ENCODE results near the gene DUSP7. TPM values are rescaled to one million over a fixed set of nuclear protein-coding genes. Genes with fewer than 3 reads are reported as not detected.

The DUSP7 gene
- polyA plus RNA-seq, 4 donors, result 14.6 to 21.5 (median 18.2) TPM

DNA sequence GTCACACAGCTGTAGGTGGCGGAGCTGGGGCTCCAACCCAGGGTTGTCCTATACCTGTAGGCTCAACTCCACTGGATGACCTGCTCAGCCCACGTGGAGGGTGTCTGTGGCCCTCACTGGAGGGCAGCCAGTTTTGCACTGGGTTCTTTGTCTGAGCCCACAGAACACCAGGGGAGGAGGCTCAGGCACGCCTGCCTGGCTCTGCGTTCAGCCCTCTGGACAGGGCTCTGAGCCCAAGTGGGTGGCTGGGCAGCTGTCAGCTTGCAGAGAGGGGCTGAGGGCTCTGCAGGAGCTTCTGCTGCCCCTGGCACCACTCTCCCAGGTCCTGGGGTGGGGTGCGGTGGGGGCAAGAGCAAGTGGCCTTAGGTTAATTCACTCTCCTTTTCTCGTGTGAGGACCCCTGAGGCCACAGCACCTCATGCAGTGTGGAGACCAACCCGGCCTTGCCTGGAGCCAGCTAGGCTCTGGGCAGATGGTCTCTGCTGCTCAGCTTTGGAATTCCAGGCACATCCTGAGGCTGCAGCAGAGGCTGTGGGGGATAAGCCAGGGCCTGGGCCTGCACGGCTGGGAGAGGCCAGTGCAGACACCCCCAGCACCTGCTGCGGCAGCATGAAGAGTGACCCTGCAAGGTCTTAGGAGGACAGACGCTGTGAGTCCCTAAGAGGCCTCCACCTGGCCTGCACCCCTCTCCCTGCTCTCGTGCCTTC lies 23.5 kb downstream of the DUSP7 start:
- no peak for DNase-seq (ENCODE audit: low read depth in 4 of 4, low spot score in 2 of 4)

DNA sequence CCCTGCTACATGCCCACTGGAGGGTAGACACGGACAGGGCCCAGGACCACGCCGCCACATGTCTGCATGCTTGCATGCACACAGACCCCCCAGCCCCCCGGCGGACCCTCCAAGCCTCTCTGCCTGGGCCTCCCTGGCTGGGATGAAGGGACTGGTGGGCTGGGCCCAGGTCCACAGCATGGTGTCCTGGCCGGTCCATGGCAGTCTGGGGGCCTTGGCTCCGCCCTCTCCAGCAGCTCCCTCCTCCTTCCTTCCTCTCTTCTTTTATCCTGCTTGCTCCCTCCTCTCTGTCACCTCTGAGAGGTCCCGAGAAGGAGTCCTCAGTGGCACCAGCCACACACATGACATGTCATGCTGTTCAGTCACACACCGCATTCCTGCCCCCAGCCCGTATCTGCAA lies 24.5 kb downstream of the DUSP7 start:
- DNase-seq (ENCODE audit: low read depth in 4 of 4, low spot score in 2 of 4), result no peak

DNA sequence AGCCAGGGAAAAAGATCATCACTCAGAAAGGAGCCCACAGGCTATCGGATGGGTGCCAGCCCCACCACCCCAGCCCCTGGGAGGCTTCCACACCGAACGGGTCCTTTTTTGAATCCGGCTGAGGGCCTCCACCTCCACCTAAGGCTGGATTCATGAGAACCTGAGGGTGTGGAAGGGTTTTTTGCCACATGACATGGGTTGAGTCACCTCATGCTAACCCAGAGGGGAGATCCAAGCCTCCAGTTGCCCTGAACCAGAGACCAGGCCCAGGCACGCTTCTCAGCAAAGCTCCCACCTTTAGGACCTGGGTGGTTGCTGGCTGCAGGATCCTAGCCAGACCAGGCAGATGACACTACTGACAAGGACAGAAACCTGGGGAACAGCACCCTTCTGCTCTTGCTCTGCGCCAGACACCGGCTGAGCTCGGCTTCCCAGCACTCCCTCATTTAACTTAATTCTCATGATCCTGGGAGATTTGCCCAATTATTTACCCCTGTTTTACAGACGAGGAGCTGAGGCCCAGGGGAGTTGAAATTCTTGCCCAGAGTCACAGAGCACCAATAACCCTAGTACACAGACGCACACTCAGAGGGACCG lies 25.6 kb downstream of the DUSP7 start:
- no peak for DNase-seq (ENCODE audit: low read depth in 4 of 4, low spot score in 2 of 4)

DNA sequence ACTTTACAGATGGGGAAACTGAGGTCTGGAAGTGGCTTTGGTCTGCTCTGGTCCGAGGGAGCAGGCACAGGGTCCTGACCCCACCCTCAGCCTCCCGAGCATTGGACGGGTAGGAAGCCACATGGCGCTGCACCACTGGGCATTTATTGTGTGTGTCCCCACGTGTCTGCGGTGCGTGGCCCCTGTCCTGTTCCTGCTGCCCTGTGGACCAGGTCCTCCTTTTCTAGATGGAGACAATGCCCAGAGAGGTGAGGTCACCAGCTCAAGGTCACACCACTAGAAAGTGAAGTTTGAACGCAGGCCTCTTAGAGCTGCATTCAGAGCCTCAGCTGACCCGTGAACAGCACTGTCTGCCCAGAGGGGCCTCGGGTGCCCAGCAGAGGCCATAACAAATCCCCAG lies 26.8 kb downstream of the DUSP7 start:
- DNase-seq (ENCODE audit: low read depth in 4 of 4, low spot score in 2 of 4), result no peak

DNA sequence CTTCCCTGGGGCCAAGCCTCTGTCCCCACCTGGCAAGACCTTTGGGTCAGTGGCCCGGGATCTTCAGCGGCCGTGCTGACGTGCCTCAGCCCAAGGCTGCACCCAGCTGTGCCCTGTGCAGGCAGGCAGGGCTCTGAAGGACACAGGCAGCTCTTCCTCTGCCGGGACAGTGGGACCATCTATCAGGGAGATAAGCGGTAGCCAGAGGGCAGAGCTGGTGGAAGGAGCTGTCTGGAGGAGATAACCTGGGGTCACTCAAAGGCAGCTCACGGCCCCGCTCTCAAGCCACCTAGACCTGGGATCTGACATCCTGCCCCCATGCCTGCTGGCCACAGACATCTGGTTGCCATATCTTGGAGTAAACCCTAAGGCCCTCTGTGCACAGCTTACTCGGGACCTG lies 27.3 kb downstream of the DUSP7 start:
- no peak for DNase-seq (ENCODE audit: low read depth in 4 of 4, low spot score in 2 of 4)

DNA sequence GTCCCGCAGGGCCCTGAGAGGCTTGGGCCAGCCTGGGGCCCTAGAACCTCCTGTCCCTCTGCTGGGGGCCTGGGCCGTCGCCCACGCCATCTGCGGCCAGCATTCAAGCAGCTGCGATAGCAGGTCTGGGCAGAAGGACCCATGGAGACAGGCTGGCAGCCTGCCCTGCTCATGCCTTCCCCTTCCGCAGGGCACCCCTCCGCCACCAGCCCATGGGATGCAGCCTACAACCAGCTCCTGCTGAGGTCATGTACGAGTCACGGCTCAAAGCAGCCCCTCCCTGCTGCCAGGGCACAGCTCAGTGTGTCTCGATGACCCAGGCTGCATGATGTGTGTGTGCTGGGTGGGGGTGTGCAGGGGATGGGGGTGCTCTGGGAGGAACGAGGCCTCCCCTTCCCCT lies 27.8 kb downstream of the DUSP7 start:
- no peak for DNase-seq (ENCODE audit: low read depth in 4 of 4, low spot score in 2 of 4)

DNA sequence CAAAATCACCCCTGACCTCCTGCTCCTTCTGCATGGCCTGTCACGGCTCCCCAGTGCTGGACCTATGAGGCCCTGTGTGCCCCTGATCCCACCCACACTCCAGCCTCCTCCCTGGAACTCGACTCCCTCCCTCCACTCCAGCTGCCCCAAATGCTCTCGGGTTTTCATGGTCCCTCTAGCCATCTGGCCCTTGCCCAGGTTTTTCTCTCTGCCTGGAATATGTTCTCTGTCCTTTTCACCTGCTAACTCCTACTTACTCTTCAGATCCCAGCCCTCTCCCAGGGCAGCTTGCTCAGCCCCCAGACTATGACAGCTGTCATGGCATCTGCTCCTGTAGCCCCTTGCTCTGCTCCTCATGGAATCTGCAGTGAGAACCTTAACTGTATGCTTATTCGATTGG lies 30.3 kb downstream of the DUSP7 start:
- DNase-seq (ENCODE audit: low read depth in 4 of 4, low spot score in 2 of 4), result no peak

DNA sequence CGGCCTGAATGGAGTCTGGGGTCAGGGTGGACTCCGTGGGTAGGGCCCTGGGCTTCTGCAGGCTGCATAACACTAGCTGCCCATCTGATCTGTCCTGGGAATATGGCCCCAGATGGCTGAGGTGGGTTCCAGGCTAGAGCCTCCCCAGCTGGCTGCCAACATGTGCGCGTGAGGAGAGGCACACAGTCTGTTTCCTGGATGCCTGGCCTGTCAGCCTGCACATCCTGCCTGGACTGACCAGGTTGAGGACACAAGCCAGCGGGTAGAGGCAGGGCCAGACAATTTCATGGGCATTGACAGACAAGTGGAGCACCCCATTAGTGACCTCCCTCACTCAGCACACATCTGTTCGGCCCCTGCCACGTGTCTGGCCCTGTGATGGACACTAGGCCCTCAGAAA lies 30.9 kb downstream of the DUSP7 start:
- no peak for DNase-seq (ENCODE audit: low read depth in 4 of 4, low spot score in 2 of 4)

DNA sequence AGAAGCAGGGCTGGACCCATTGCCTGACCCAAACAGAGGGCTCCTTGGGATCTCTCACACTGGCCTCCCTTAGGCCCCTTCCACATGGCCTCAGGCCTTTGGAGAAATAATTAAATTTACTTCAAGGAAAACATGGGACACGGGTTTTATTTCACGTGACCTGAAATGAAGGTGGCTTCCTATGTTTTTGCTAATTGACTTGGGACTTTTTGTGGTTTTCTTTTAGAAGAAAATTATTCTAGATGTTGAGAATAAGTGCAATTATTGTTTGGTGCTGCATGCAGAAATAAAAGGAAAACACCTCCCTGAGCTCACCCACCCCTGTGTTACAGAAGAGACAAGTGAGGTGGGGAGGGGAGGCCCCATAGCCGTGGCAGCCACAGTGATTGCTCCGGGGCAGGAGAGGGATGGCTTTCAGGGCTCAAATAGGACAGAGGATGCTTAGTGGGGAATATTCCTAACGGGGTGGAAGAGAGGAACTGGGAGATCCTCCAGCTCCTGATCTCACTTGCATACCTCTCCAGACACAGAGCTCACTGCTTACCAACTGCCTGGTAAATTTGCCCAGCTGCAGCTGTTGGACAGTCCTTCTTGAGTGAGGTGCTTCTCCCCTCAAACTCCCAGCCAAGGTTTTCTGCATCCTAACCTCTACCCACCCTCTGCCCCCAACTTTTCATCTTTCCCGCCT lies 31.5 kb downstream of the DUSP7 start:
- DNase-seq (ENCODE audit: low read depth in 4 of 4, low spot score in 2 of 4), result no peak

DNA sequence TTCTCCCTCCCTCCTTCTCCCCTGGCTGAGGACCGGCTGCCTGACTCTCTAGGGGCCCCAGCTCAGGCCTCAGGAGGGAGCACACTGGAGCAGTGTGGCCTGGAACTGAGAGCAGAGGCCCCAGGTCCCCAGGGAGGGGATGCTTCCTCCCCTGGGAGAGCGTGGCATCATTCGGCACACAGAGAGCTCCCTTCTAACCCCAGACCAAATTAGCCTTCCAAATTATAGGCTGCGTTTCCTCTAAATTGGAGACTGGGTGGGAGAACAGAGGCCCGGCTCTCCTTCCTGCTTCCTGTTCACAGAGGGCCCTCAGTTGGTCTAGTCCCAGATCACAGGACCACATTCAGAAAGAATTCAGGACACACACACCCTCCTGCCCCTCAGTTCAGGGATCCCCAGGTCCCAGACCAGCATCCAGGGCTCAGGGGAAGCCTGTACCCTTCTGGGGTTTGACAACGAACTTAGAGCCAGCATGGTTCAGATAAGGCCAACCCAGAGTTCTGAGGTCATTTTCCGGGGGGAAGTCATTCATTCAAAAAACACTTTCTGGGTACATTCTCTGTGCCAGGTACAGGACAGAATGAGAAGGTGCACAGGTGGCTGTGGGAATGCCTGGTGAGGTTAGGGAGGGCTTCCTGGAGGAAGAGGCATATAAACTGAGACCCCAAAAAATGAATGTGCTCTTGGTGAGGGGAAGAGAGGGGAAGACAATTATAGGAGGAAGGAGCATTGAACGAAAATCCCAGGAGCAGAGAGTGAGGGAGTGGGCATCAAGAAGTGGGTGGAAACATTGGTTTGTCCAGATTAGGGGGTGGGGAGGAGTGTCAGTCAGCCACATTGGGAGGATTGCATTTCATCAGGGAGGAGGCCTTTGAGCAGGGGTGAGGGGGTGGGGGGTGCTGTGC lies 32.3 kb downstream of the DUSP7 start:
- no peak for DNase-seq (ENCODE audit: low read depth in 4 of 4, low spot score in 2 of 4)

DNA sequence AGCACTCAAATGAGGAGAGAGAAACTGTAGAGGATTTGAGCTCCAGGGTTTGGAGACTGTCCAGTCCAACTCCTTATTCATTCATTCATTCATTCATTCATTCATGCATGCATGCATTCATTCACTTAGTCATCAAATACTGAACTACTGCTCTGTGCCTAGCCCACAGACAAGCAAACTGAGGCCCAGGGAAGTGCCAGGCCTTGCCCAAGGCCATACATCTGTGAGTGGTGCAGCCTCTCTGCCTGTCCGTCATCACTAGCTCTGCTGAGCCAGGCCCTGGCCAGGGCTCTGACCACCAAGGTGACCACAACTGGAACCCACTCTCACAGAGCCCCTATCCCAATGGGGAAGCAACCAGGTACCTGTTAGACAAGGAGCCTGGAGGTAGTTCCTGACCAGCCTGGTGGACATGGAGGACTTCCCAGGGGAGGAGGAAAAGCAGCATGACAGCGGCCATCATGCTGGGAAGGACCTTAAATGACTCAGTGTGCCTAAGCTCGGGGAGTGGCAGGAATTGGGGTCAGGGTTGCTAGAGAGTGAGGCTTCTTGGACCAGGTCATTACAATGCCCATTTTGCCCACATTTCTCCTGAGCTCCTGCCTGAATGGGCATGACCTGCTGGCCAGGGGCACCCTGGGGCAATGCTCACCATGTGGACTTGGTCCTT lies 33.1 kb downstream of the DUSP7 start:
- no peak for DNase-seq (ENCODE audit: low read depth in 4 of 4, low spot score in 2 of 4)

DNA sequence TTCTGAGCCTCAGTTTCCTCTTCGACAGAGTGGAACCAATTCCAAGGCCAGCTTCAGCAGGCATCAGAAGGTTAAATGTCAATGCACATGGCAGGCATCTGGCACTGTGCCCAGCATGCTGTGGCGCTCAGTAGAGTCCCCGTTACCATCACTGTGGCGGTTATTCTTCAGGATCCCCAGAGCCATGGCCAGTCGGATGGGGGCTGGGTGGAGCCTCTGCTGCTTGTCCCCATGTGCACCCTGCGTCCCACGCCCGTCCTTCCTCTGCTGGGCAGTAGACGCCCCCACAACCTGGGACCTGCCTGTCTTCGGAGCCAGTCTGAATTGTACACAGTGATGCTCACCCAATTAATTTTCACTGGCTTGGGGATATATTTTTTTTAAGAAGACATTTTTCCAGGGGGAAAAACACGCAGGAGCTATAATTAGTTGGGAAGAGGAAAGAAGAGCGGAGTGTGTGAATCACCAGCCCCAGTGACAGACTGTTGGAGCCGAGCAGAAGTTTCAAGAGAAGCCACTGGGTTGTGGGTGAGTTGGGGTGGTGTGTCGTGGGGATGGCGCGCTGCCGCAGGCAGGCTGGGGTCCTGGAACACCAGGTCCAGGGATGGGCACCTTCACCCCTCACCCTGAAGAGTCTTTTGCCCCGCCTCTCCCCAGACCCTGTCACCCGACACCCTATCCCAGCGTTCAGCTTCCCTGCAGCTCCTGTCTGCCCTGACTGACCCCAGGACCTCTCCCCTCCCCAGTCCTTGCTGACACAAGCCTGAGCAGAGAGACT lies 33.9 kb downstream of the DUSP7 start:
- no peak for DNase-seq (ENCODE audit: low read depth in 4 of 4, low spot score in 2 of 4)

DNA sequence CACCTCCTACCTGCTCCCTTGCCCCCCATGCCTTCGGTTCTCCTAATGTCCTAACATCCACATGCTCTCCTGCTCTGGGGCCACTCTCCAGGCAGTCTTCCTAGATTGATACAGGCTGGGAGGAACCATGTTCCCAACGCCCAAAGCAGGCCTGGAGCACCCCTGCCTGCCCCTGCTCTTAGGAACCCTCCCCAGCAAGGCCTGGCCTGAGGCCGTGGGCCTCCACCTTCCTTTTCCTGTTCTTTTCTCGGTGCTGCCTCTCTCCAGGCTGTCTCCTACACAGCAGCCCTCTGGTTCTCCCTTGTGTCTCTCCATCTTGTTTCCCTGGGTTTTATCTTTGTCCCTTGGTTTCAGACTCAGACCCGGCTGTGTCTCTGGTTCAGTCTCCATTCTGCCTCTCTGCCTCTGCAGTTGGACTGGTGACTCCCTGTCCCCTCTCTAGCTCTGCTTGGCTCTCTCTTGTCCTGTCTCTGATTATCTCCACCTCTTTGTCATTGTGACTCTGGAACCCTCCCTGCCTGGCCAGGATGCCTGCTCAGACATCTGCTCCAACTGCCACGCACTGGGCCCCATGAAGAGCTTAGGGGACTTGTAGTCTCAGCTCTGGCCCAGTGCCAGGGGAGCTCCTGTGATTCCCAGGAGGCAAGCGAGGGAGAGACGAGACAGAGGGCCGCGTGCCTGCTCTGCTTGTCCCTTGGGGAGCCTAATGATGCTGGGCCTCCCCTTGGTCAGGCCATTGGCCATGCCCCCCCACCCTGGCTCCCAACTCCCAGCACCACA lies 34.7 kb downstream of the DUSP7 start:
- no peak for DNase-seq (ENCODE audit: low read depth in 4 of 4, low spot score in 2 of 4)

DNA sequence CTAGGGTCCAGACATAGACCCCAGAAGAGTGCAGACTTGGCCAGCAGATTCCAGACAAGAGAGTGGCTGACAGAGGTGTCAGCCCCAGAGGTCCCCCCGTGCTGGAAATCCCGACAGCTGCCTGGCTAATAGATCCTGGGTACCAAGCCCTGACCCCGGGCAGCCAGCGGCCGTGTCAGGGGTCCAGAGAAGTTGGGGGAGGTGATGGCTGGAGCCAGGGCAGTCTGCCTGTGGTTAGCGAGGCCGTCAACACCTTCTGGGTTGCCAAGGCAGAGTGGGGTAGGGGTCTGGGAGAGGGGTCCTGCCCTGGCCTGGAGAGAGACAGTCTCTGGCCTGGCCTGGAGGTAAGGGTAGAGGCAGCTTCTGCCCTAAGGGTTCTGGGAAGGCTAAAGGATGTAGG lies 35.6 kb downstream of the DUSP7 start:
- DNase-seq (ENCODE audit: low read depth in 4 of 4, low spot score in 2 of 4), result no peak

DNA sequence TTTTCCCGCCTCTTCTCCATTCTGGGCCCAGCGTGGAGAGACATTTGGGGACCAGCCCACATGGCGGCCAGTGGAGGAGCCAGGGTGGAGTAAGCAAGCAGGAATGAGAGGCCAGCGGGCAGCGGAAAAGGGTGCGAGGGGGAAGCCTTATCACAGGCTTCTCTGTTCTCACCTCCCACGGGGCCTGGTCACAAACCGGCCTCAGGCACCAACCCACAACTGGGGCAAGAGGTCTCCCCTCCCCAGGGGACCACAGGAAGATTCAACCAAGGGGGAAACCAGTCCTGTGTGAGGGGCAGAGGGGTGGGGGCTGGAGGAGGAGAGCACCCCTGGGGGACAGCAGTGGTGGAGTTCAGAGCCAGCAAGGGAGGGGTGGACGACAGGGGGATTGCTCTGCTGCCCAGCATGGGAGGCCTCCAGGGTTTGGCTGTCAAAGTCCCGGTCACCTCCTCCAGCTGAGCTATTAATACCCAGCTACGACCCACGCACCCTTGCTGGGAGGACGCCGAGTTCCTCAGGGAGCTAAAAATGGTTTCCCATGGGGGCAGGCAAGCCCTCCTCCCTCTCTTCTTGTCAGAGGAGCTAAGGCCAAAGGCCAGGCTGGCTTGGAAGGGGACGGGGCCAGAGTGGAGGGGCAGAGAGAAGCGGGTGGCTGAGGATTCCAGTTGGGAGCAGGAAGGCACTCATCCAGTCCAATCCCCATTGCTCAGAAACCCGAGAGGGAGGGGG lies 36.9 kb downstream of the DUSP7 start:
- no peak for DNase-seq (ENCODE audit: low read depth in 4 of 4, low spot score in 2 of 4)

DNA sequence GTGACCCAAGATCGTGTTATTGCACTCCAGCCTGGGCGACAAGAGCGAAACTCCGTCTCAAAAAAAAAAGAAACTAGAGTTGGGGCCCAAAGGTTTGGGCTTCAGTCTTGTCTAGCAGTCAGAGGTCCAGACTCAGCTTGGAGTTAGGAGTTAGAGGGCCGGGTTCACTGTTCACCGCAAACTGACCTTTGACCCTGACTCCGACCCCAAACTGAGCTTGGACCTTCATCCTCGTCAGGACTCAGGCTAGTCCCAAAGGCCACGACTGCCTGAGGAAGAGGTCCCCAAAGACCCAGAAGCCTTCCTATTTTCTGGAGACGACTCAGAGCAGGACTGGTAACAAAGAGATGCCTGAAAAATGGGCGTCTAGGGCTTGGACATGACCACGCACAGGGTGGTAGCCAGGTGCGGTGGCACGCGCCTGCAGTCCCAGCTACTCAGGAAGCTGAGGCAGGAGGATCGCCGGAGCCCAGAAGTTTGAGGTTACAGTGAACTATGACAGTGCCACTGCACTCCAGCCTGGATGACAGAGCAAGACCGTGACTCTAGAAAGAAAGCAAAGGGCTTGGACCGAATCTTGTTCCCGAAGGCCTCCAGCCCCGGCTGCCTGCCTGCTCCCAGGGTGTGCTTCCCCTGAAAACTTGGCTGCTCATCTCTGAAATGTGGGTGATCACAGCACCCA lies 37.9 kb downstream of the DUSP7 start:
- no peak for DNase-seq (ENCODE audit: low read depth in 4 of 4, low spot score in 2 of 4)

DNA sequence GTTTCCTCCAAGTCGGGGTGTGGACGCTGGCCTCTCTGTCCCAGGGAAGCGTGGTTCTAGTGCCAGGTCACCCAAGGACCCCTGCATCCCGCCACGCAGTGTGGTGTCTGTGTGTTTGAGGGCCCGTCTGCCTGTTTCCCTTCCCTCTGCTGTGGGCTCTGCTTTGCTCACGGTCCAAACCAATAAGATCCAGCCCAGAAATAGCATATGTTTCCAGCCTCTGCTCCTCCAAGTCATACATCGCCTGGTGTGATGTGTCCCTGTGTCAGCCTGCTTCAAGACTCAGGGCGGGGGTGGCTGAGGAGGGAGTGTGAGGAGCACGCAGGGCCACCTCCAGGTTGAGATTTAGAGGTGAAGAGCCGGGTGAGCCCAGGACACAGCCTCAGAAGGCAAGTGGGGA lies 38.8 kb downstream of the DUSP7 start:
- no peak for DNase-seq (ENCODE audit: low read depth in 4 of 4, low spot score in 2 of 4)
